ENCODE data around the gene BAK1. TPM values are rescaled to one million over a fixed set of nuclear protein-coding genes. Genes with fewer than 3 reads are reported as not detected.

Gene BAK1
- total and polyA plus RNA-seq, 2 of the 13 experiments (the other 11 are each of a cell fraction or from before 2014, with no cell fraction given): 15.0 to 23.8 TPM

- no peak overlapping the region for H3K4me3 ChIP-seq (replicated peaks in 1 of 3; ENCODE audit: insufficient read depth in 1 of 3, low read depth in 2 of 3, low read length in 3 of 3)
- no peak overlapping the region for H2AFZ ChIP-seq (ENCODE audit: low read length)
- in situ Hi-C loops (cut with HindIII; ENCODE audit: extremely low pct_ligation_motif_present, low pct_unique_long_range_greater_than_20kb): no loop called here
- no peaks in the 10 kb centered on the region for H3K36me3 ChIP-seq (replicated peaks in 1 of 2; ENCODE audit: control insufficient read depth in 1 of 2, insufficient read depth in 2 of 2, low read length in 2 of 2)
- no peaks in the 10 kb centered on the region for H4K20me1 ChIP-seq (ENCODE audit: insufficient read depth, low read length)
- H3K9me3 ChIP-seq (ENCODE audit: low read length): no peaks in the 10 kb centered on the region
- H3K27ac ChIP-seq (ENCODE audit: extremely low read length, insufficient read depth, low read length): no peak overlapping the region
- ChIA-PET CTCF (ENCODE audit: low intra/inter-chr PET ratio, low total read pairs) (interaction anchor here (0.9 to 2.0 kb wide), 3 partner anchors 18 to 25 kb away, joined by 3 to 24 read pairs (median 7); no protein-coding TSS in a partner anchor), POLR2A (interaction anchor here (0.7 to 3.1 kb wide), 8 partner anchors 11 to 154 kb away, joined by 3 to 25 read pairs (median 6); partner anchors contain the start of genes BAK1 and UQCC2)
- no peaks in the 10 kb centered on the region for H3K79me2 ChIP-seq (ENCODE audit: insufficient read depth, low read length)
- DNase-seq (ENCODE audit: low spot score): peak; percentile 79
- peak overlapping the region; percentile 41 for H3K4me2 ChIP-seq (ENCODE audit: low read depth, low read length)
- intact Hi-C loops (cut with micrococcal nuclease; ENCODE audit: unreplicated experiment): no loop called here
- BruUV-seq (replicated peaks): no TSS peak
- FAIRE-seq: peak; percentile 76
- peaks cover 68% of the 10 kb centered on the region for H3K4me1 ChIP-seq (ENCODE audit: insufficient read depth, low read length)
- 9% methylated on average over 5 of the region's 5 CpGs for WGBS (ENCODE audit: low lambda C conversion rate)
- peak; percentile 44 for ATAC-seq
- no peak overlapping the region for H3K9ac ChIP-seq (ENCODE audit: insufficient read depth, low read depth, low read length)
- H3K27me3 ChIP-seq (ENCODE audit: control insufficient read depth in 1 of 2, insufficient read depth in 2 of 2, low read length in 2 of 2): no peaks in the 10 kb centered on the region; a peak in 1 of 5 replicates
- no peak for TF ChIP-seq ZSCAN30 (CRISPR knock-in tag; IDR thresholded peaks at IDR 0.05)
- no peak for TF ChIP-seq ZNF282 (IDR thresholded peaks at IDR 0.05; ENCODE audit: partially characterized antibody)
- TF ChIP-seq TFDP1 (CRISPR knock-in tag; IDR thresholded peaks at IDR 0.05; ENCODE audit: borderline replicate concordance): no peak
- peak; percentile 83 for TF ChIP-seq ZMYM2 (CRISPR knock-in tag; IDR thresholded peaks at IDR 0.05)
- TF ChIP-seq SSRP1 (CRISPR knock-in tag; IDR thresholded peaks at IDR 0.05): peak; percentile 84; the same call in 1 of the 2 replicates
- no peak for TF ChIP-seq ZNF564 (CRISPR knock-in tag; IDR thresholded peaks at IDR 0.05)
- TF ChIP-seq, protein P1, sequence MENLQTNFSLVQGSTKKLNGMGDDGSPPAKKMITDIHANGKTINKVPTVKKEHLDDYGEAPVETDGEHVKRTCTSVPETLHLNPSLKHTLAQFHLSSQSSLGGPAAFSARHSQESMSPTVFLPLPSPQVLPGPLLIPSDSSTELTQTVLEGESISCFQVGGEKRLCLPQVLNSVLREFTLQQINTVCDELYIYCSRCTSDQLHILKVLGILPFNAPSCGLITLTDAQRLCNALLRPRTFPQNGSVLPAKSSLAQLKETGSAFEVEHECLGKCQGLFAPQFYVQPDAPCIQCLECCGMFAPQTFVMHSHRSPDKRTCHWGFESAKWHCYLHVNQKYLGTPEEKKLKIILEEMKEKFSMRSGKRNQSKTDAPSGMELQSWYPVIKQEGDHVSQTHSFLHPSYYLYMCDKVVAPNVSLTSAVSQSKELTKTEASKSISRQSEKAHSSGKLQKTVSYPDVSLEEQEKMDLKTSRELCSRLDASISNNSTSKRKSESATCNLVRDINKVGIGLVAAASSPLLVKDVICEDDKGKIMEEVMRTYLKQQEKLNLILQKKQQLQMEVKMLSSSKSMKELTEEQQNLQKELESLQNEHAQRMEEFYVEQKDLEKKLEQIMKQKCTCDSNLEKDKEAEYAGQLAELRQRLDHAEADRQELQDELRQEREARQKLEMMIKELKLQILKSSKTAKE (CRISPR knock-in tag; IDR thresholded peaks at IDR 0.05; ENCODE audit: borderline replicate concordance): no peak
- no peak for TF ChIP-seq HHEX (CRISPR knock-in tag; IDR thresholded peaks at IDR 0.05)
- TF ChIP-seq, protein P2, sequence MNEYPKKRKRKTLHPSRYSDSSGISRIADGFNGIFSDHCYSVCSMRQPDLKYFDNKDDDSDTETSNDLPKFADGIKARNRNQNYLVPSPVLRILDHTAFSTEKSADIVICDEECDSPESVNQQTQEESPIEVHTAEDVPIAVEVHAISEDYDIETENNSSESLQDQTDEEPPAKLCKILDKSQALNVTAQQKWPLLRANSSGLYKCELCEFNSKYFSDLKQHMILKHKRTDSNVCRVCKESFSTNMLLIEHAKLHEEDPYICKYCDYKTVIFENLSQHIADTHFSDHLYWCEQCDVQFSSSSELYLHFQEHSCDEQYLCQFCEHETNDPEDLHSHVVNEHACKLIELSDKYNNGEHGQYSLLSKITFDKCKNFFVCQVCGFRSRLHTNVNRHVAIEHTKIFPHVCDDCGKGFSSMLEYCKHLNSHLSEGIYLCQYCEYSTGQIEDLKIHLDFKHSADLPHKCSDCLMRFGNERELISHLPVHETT (CRISPR knock-in tag; conservative IDR thresholded peaks at IDR 0.05): no peak
- TF ChIP-seq PHB2 (IDR thresholded peaks at IDR 0.05; ENCODE audit: partially characterized antibody): no peak
- TF ChIP-seq KMT2B (CRISPR knock-in tag; IDR thresholded peaks at IDR 0.05): no peak
- TF ChIP-seq ZNF569 (CRISPR knock-in tag; IDR thresholded peaks at IDR 0.05; ENCODE audit: borderline replicate concordance): no peak
- TF ChIP-seq, protein P3, sequence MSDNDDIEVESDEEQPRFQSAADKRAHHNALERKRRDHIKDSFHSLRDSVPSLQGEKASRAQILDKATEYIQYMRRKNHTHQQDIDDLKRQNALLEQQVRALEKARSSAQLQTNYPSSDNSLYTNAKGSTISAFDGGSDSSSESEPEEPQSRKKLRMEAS (IDR thresholded peaks at IDR 0.05): peak; percentile 66
- no peak for TF ChIP-seq MEIS1 (CRISPR knock-in tag; IDR thresholded peaks at IDR 0.05; ENCODE audit: borderline replicate concordance)
- TF ChIP-seq, protein P4, sequence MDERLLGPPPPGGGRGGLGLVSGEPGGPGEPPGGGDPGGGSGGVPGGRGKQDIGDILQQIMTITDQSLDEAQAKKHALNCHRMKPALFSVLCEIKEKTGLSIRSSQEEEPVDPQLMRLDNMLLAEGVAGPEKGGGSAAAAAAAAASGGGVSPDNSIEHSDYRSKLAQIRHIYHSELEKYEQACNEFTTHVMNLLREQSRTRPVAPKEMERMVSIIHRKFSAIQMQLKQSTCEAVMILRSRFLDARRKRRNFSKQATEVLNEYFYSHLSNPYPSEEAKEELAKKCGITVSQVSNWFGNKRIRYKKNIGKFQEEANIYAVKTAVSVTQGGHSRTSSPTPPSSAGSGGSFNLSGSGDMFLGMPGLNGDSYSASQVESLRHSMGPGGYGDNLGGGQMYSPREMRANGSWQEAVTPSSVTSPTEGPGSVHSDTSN (CRISPR knock-in tag; IDR thresholded peaks at IDR 0.05): 0 out of 2 replicates have a peak, but pooled peaks have one; percentile 13
- 0 out of 2 replicates have a peak, but pooled peaks have one; percentile 63 for TF ChIP-seq RNF2 (conservative IDR thresholded peaks at IDR 0.05; ENCODE audit: low read depth)
- TF ChIP-seq FOXP4 (CRISPR knock-in tag; IDR thresholded peaks at IDR 0.05): no peak
- TF ChIP-seq RARA (CRISPR knock-in tag; IDR thresholded peaks at IDR 0.05): 0 out of 2 replicates have a peak, but pooled peaks have one; percentile 15
These were observed 27.7 kb upstream of the BAK1 start for GRCh38 chr6:33607784-33608161.

All from HepG2 (cell line).